Left ventricle myocardium superior (tissue), 1 donor: ENCODE results near the gene GBP6. TPM values are rescaled to one million over a fixed set of nuclear protein-coding genes. Genes with fewer than 3 reads are reported as not detected.
"Not testable (repeated sequence)": the region's sequence is repeated elsewhere in the genome, so short reads cannot be mapped to it uniquely, and the experiment has no call there.

Source experiments
- ATAC-seq: fragments of 200-7000 bp; cut with Tn5 transposase; one replicate; pipeline ENCODE4 v1.9.1; 2020; ENCODE audit warnings: mild to moderate bottlenecking, moderate library complexity
- DNase-seq: peaks from one replicate; pipeline ENCODE4 v3.0.0-alpha.2; 2020
- intact Hi-C: fragments of 100-400 bp; cut with micrococcal nuclease; formaldehyde crosslinking; loops from one replicate; pipeline ENCODE4 v1.11.0; 2022
- total RNA-seq: library from RNA; stranded (reverse); fragmentation: NEBNext Ultra II Directional; extraction: Animal tissue kit (Norgen Biotek cat#: 25700); gene quantifications from one replicate; pipeline ENCODE4 v1.2.1, GENCODE V29; 2021
- donor health status: DM: no; HTN: yes; CAD: no; lungs with severe emphysema.

The GBP6 gene
- total RNA-seq, 1 donor from 2014 or later: not detected

- intact Hi-C loops: no loop called here
- ATAC-seq (no peak), DNase-seq (no peak)
Measured at GRCh38 chr1:89364954-89365550, 1.2 kb downstream of the GBP6 start.

GRCh38 chr1:89367221-89367620 lies 3.4 kb downstream of the GBP6 start:
- DNase-seq (no peak), ATAC-seq (no peak)
- intact Hi-C loops: no loop called here

- intact Hi-C loops: no loop called here
- ATAC-seq: no peak
Measured at GRCh38 chr1:89369331-89369730, 5.5 kb downstream of the GBP6 start.

GRCh38 chr1:89373810-89374209 lies 10.0 kb downstream of the GBP6 start:
- intact Hi-C loops: not testable (repeated sequence)

More at GRCh38 chr1:89369331-89369730, 5.5 kb downstream of the GBP6 start:
- DNase-seq: no peak

GRCh38 chr1:89378001-89378400 lies 14.1 kb downstream of the GBP6 start:
- intact Hi-C loops: no loop called here
- no peak for ATAC-seq

More at GRCh38 chr1:89373810-89374209, 10.0 kb downstream of the GBP6 start:
- ATAC-seq, DNase-seq: not testable (repeated sequence)

GRCh38 chr1:89381618-89382017 lies 17.8 kb downstream of the GBP6 start:
- no peak for DNase-seq
- intact Hi-C loops: no loop called here
- ATAC-seq: no peak

More at GRCh38 chr1:89378001-89378400, 14.1 kb downstream of the GBP6 start:
- DNase-seq: no peak

- ATAC-seq (no peak), DNase-seq (no peak)
- intact Hi-C loops: no loop called here
Measured at GRCh38 chr1:89382479-89382878, 18.6 kb downstream of the GBP6 start.

- intact Hi-C loops: no loop called here
- ATAC-seq (no peak), DNase-seq (no peak)
Measured at GRCh38 chr1:89383185-89383584, 19.3 kb downstream of the GBP6 start.

GRCh38 chr1:89390707-89391106 lies 26.8 kb downstream of the GBP6 start:
- DNase-seq: no peak
- no peak for ATAC-seq
- intact Hi-C loops: no loop called here

- intact Hi-C loops: no loop called here
- DNase-seq: no peak
- ATAC-seq: no peak
Measured at GRCh38 chr1:89391686-89392085, 27.8 kb downstream of the GBP6 start.

GRCh38 chr1:89394851-89395250 lies 31.0 kb downstream of the GBP6 start:
- no peak for DNase-seq
- intact Hi-C loops: no loop called here
- ATAC-seq: no peak

GRCh38 chr1:89396902-89397301 lies 33.0 kb downstream of the GBP6 start:
- ATAC-seq: no peak
- intact Hi-C loops: no loop called here
- no peak for DNase-seq

- no peak for ATAC-seq
- intact Hi-C loops: no loop called here
- no peak for DNase-seq
Measured at GRCh38 chr1:89405275-89405929, 41.5 kb downstream of the GBP6 start.

- no peak for DNase-seq
- intact Hi-C loops: no loop called here
- ATAC-seq: peak; percentile 74
Measured at GRCh38 chr1:89407360-89407759, 43.5 kb downstream of the GBP6 start.

- DNase-seq, intact Hi-C loops: not testable (repeated sequence)
- ATAC-seq: peak; percentile 42
Measured at GRCh38 chr1:89407768-89408167, 43.9 kb downstream of the GBP6 start.

GRCh38 chr1:89425056-89425455 lies 61.2 kb downstream of the GBP6 start:
- intact Hi-C loops: no loop called here
- no peak for ATAC-seq
- DNase-seq: no peak

- intact Hi-C loops: no loop called here
- no peak for ATAC-seq
Measured at GRCh38 chr1:89429062-89429461, 65.2 kb downstream of the GBP6 start.

GRCh38 chr1:89429681-89430080 lies 65.8 kb downstream of the GBP6 start:
- DNase-seq, ATAC-seq, intact Hi-C loops: not testable (repeated sequence)

More at GRCh38 chr1:89429062-89429461, 65.2 kb downstream of the GBP6 start:
- no peak for DNase-seq

- ATAC-seq: no peak
- intact Hi-C loops: no loop called here
- DNase-seq: no peak
Measured at GRCh38 chr1:89433421-89433820, 69.6 kb downstream of the GBP6 start.

GRCh38 chr1:89434058-89434780 lies 70.4 kb downstream of the GBP6 start:
- ATAC-seq, DNase-seq, intact Hi-C loops: not testable (repeated sequence)
